Activated CD8-positive, alpha-beta memory T cell treated with anti-CD3 and anti-CD28 coated beads, Interleukin-2, amount 50 U/mL, for 24 hours (primary cell): Measurements from ENCODE around the gene PRDM12.

Experiments
- DNase-seq: peaks from one replicate; pipeline ENCODE4 v3.0.0-alpha.2; 2020; ENCODE audit errors: extremely low read depth

Gene PRDM12

GRCh38 chr9:130664251-130665028 lies at the start of gene PRDM12:
TSS of gene PRDM12 (plus strand) at chr9:130664594. CDS start at chr9:130664654, 60 bp downstream.
- DNase-seq: no peak

- DNase-seq: no peak
These were observed 47.9 kb upstream of the PRDM12 start for GRCh38 chr9:130616451-130616850.

DNA sequence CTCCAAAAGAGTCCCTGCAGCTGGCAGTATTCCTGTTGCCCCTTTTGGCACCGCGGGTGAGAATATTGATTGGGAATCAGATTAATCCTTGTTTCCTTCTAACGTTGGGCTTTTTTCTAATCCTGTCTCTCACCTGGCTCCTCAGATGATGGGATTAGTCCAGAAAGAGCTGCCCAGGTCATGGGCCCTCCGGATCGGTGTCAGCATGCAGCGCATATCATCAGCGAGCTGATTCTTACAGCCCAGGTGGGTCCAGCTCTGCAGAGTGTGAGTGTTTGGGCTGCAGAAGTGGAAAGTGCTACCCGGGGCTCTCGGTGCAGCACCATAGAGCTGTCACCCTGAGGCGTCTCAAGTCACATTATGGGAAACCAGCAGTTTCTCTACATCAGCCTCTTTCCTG lies 40.9 kb upstream of the PRDM12 start:
- no peak for DNase-seq

DNA sequence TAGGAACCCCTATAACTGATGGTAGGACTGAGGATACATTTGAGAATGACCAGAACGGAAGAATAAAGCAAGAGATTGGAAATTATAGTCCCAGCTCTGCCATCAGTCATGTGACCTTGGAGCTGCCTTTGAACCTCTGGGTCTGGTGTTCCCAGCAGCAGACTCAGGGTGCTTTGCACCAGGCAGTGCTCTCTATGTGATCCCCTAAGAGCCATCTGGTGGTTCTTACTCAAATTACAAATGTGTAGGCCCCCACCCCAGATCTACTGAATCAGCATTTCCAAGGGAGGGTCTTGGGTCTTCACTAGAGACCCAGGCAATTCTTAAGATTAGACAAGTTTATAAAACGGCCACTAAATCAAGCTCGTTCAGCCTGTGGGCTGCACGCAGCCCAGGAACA lies 40.2 kb upstream of the PRDM12 start:
- DNase-seq: no peak

GRCh38 chr9:130626249-130626996 lies 38.0 kb upstream of the PRDM12 start:
- DNase-seq: no peak

- no peak for DNase-seq
These were observed 37.3 kb upstream of the PRDM12 start for GRCh38 chr9:130627051-130627450.

DNA sequence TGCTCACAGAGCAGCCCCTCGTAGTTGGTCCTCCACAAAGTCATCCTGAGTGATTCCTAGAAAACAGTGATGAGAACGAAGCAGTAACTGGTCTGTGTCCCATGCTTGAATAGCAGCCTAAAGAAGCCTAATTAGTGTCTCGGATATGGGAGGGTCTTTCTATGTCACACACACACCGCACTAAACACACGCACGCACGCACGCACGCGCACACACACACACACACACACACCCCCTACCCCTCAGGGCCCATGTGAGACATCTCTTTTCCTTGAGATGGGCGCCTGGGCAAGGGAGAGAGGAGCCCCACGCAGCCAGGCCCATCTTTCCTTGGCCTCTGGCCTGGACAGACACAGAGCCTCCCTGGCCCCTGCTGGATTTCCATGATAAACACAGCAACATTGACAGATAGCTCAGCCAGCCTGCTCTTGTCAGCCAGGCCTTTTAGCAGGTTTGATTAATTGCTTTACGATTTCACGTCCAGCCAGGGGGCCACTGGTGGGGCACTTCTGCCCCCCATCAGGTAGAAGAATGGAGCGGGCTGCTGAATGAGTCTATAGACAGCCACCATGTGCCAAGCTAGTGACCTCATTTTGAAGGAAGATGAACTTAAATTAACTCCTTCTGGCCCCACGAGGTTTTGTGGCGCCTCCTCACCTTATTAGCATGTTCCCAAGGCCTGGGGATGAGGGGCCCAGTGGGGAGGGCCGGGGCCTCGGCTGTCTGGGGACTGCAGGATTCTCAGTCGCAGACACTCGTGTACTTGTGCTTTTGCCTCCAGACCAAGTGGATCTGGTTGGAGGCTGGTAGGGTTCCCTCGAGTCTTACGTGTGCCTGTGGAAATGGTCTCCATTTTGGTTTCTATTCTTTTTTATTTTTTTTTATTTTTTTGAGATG lies 36.2 kb upstream of the PRDM12 start:
- no peak for DNase-seq

- no peak for DNase-seq
These were observed 34.8 kb upstream of the PRDM12 start for GRCh38 chr9:130629443-130630070.

DNA sequence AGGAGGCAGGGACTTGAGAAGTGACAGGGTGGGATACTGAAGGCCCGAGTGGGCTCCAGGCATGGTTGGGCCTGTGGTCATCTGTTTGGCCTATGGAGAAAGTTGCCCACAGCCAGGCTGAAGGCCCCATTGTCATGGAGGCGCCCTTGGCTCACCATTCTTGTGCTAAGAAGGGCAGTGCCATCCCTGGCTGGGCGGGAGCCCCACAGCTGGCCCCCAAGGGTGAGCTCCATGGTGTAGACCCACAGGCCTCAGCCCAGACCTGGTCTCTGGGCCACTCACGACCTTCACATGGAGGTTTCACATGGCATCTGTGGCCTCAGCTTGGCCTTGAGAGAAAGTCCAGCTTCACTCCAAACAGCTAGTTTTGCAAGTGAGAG lies 34.3 kb upstream of the PRDM12 start:
- no peak for DNase-seq

- DNase-seq: no peak
These were observed 33.7 kb upstream of the PRDM12 start for GRCh38 chr9:130630506-130631330.

DNA sequence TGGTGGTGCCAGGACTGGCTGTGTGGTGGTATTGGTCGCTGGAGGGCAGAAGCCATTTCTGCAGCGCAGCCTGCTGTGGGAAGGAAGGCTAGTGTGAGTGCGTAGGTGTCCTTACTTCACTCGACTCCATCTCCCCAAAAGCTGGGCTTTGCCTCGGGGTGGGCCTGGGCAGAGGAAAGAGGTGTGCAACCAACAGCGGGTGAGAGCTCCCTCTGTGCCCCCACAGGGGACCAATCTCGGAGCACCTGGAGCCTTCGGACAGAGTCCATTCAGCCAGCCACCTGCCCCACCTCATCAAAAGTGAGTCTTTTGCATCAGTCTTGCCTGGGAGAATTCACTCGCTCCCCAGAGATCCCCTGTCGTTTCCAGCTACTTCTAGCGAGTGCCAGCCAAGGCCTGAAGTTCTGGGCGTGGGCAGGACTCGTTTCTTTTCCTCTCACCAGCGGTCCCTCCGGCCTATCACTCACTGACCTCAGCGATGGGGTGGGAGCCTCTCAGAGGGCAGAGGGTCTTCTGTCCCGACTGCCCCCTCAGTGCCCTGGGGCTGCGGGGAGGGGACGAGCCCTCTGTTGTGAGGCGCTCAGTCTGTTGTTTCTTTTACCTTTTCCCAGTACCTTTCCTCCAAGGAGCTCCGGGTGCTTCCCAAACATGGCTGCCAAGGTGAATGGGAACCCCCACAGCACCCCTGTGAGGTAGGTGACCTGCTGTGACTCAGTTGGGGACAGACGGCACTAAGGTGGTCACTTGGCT lies 32.9 kb upstream of the PRDM12 start:
- no peak for DNase-seq

DNA sequence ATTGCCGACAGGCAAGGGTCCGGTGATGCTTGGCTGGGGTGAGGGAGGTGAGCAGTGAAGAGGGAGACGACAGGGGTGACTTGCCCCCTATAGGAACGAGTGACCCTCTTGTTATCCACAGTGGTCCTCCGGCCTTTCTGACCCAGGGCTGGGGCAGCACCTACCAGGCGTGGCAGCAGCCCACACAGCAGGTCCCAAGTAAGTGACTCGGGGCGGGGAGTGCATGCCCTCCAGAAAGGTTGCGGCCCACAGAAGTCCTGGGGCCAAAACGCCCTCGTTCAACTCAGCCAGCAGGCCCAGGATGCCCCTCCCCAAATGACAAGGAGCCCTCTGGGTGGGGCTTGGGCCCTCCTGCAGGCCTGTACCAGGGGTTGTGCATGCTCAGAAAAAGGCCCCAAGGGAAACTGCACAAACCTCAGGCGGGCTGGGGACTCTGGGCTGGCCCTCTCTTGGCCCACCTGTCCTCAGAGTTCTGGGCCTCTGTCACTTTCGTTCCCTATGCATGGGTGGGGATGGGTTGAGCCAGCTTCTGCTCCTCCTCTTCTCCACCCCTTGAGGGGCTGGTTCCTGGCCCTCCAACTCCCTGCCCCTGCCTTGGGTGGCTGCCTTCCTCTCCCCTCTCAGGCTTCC lies 32.2 kb upstream of the PRDM12 start:
- DNase-seq: no peak

- DNase-seq: no peak
These were observed 31.6 kb upstream of the PRDM12 start for GRCh38 chr9:130632841-130633240.

GRCh38 chr9:130633336-130634190 lies 30.8 kb upstream of the PRDM12 start:
- DNase-seq: no peak

- DNase-seq: no peak
These were observed 30.1 kb upstream of the PRDM12 start for GRCh38 chr9:130634191-130634768.

- no peak for DNase-seq
These were observed 29.6 kb upstream of the PRDM12 start for GRCh38 chr9:130634801-130635200.

GRCh38 chr9:130635306-130635705 lies 29.1 kb upstream of the PRDM12 start:
- DNase-seq: no peak
